ENCODE measurements around the gene PCMT1.
"Not testable (repeated sequence)": the region's sequence is repeated elsewhere in the genome, so short reads cannot be mapped to it uniquely, and the experiment has no call there.

The PCMT1 gene

GRCh38 chr6:149750136-149750609 lies 632 bp downstream of the PCMT1 start:
- DNase-seq (ENCODE audit: low read depth): peak; percentile 66

DNA sequence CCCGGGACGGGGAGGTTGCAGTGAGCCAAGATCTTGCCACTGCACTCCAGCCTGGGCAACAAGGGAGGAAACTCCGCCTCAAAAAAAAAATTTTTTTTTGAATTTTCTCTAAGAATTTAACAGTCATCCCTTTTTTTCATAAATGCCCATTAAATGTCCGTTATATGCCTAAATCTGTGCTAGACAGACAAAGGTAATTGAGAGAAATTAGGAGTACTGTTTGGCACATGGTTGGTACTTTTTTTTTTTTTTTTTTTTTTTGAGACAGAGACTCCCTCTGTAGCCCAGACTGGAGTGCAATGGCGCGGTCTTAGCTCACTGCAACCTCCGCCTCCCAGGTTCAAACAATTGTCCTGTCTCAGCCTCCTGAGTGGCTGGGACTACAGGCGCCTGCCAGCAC lies 1.7 kb downstream of the PCMT1 start:
- no peak for DNase-seq (ENCODE audit: low read depth)

DNA sequence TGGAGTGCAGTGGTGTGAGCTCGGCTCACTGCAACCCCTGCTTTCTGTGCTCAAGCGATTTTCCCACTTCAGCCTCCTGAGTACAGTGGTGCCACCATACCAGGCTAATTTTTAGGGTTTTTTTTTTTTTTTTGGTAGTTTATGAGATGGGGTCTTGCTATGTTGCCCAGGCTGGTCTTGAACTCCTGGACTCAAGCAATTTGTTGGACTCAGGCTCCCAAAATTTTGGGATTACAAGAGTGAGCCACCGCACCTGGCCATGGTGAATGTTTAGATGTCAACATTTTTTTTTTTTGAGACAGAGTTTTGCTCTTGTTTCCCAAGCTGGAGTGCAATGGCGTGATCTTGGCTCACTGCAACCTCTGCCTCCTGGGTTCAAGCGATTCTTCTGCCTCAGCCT lies 2.4 kb downstream of the PCMT1 start:
- not testable (repeated sequence) for DNase-seq (ENCODE audit: low read depth)

DNA sequence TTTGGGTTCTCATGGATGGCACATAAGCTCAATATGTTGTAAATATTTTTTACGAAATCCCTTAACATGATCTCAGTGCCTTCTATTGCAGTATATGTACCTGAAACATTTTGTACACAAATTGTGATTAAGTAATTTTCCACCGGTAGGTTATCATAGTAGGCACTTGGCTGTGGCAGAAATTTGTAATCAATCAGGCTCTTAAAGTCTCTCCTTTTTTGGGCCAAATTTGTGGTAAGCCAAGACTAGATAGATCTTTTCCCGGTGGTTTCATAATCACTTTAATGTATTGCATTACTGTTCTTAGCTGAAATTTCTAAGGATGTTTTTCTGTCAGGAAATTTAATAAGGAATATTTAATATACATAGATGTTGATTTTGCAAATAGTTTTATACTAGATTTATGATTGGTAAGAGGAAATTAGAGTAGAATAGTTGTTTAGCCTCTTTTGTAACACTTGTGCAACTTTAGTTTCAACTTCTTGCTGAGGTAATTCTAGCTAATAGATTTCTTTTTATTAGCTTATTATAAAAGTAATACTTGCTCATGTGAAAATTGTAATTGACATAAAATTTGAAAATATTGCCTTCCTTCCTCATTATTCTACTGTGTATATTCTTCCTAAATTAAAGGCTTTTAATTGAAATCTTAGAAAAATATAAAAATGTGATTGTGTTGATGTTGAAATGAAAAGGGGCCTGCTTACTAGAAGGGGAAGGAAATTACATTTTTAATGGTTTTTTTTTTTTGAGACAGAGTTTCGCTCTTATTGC lies 3.2 kb downstream of the PCMT1 start:
- DNase-seq (ENCODE audit: low read depth): no peak

- not testable (repeated sequence) for DNase-seq (ENCODE audit: low read depth)
Observed at GRCh38 chr6:149753374-149753637, 3.8 kb downstream of the PCMT1 start.

DNA sequence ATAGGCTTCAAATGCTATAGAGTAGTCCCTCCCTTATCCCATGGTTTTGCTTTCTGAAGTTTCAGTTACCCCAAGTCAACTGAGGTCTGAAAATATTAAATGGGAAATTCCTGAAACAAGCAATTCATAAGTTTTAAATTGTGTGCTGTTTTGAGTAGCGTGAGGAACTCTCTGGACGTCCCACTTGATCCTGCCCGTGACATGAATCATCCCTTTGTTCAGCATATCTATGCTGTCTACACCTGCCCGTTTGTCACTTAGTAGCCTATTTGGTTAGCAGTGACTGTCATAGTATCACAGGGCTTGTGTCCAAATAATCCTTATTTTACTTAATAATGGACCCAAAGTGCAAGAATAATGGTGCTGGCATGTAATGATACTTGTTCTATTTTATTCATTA lies 5.0 kb downstream of the PCMT1 start:
- no peak for DNase-seq (ENCODE audit: low read depth)

GRCh38 chr6:149755300-149756260 lies 6.0 kb downstream of the PCMT1 start:
- DNase-seq (ENCODE audit: low read depth): no peak

DNA sequence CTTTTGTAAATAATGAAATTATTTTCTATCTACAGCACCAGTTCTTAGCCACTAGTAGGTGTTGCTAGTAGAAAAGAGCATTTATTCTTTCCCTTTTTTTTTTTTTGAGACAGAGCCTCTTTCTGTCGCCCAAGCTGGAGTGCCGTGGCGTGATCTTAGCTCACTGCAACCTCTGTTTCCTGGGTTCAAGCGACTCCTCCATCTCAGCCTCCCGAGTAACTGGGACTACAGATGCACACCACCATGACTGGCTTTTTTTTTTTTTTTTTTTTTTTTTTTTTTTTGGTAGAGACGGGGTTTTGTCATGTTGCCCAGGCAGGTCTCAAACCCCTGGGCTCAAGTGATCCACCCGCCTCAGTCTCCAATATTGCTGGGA lies 6.7 kb downstream of the PCMT1 start:
- no peak for DNase-seq (ENCODE audit: low read depth)

DNA sequence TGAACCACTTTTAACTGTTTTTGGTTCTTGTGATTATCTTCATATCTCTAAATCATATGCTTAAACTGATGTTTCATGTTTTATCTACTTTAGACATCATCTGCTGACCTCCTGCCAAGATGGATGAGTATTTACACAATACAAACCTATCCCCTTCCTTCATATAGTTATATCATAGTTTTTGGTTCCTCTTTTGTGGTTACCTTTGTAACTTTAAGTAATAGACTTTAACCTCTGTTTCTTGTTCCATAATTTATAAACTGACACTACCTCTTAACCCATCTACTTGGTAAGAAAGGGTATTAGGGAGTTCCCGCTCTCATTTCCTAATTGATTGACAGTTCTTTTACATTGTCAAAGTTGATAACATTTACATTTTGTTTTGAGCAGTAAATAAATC lies 11.9 kb downstream of the PCMT1 start:
- no peak for DNase-seq (ENCODE audit: low read depth)

DNA sequence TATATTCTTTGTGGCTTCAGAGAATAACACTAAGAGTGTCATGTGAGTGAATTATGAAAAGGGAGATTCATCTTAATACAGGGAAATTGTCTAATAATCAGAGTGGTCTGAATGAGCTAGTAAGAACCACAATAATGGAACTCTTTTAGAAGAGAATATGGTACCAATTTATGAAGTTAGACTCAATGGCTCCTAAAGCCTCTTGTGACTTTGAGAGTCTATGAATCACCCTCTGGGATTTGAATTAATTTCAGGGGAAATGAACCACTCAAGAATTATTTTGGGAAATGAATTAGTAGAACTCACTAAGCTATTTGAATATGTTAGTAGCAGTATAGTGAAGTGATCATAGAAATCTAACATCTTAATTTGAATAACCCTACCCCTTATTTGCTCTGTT lies 14.3 kb downstream of the PCMT1 start:
- no peak for DNase-seq (ENCODE audit: low read depth)

DNA sequence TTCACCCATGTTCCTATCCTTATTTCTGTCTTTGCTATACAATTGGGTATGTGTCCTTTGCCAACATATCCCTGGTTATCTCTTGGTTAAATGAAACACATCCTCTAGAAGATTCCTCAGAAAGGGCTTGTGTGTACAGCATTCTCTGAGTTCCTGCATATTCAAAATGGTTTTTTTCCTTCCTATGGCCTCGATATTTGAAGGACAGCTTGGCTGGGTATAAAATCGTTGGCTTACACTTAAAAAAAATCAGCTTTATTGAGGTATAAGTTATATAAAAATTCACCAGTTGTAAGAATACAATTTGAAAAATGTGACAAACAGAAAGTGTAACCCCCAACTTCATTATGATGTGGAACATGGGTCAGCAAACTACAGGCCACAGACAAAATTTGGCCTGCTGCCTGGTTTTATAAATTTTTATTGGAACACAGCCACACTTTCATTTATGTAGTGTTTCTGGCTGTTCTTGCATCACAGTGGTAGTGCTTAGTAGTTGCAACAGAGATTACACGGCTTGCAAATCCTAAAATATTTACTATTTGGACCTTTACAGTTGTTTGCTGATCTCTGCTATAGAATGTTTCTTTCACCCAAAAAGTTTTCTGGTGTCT lies 16.7 kb downstream of the PCMT1 start:
- DNase-seq (ENCODE audit: low read depth): no peak

- DNase-seq (ENCODE audit: low read depth): no peak
Observed at GRCh38 chr6:149769676-149770075, 20.1 kb downstream of the PCMT1 start.

GRCh38 chr6:149771185-149771584 lies 21.6 kb downstream of the PCMT1 start:
- no peak for DNase-seq (ENCODE audit: low read depth)

DNA sequence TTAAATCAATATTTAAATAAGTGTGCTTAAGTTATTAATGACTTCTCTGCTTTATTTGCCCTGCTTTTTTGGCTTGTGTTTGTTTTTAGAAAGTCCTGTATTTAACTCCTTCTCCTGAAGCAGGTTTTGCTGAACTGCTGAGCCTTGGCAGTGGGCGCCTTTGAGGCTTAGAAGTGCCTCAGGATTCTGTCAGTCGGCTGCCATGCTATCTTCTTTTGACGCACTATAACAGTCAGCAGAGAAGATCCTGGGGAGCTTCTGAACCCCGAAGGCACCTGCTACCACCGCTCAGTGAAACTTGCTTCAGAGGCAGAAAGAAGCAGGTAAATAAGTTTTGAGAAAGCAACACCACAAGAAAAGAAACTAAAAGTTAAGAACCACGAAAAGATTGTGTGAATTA lies 22.4 kb downstream of the PCMT1 start:
- DNase-seq (ENCODE audit: low read depth): no peak

DNA sequence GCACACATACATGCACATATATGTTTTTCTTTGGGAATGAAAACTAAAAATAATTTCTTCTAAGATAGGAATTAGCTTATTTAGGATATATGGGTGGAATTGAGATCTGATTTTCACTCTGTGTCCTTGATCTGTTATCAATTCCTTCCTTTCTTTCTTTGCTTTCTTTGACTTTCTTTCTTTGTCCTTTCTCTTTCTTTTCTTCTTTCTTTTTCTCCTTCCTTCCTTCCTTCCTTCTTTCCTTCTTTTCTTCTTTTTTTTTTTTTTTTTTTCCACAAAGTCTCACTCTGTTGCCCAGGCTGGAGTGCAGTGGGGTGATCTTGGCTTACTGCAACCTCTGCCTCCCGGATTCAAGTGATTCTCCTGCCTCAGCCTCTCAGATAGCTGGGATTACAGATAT lies 28.1 kb downstream of the PCMT1 start:
- DNase-seq (ENCODE audit: low read depth): no peak

GRCh38 chr6:149779644-149779963 lies 30.1 kb downstream of the PCMT1 start:
- no peak for DNase-seq (ENCODE audit: low read depth)

- no peak for DNase-seq (ENCODE audit: low read depth)
Observed at GRCh38 chr6:149781715-149782114, 32.2 kb downstream of the PCMT1 start.

- DNase-seq (ENCODE audit: low read depth): no peak
Observed at GRCh38 chr6:149782337-149782736, 32.8 kb downstream of the PCMT1 start.

- DNase-seq (ENCODE audit: low read depth): no peak
Observed at GRCh38 chr6:149783551-149783950, 34.0 kb downstream of the PCMT1 start.

DNA sequence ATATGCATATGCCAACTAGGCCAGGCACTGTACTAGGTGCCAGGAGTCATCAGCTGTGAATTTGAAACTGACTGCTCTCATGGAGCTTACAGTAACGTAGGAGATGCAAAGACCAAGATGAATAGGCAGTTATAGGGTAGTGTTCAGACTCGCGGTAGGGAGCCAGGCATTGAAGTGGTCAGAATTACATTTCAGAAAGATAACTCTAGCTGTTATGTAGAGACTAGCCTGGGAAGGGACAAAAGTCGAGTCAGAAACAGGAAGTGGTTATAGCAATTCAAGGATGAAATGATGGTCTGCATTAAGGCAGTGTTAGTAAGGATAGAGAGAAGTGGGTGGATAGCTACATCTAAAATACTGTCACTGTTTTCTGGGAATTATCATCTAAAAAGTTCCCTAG lies 56.6 kb downstream of the PCMT1 start:
- no peak for DNase-seq (ENCODE audit: low read depth)

DNA sequence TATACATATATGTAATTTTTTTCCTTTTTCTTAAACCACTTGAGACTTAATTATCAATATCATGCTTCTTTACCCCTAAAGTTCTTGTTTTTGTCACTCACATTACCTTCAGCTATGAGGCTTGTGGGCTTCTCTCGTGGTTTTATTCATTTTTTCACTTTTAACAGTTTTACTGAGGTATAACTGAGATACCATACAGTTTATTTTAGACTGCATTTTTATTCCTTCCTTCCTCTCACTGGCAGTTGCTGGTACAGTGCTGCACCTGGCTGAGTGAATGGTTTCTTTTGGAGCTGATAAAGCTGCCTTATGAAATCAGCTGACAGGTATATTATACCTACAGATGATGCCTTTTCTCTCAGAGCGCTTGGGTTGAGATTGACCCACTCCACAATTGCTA lies 60.3 kb downstream of the PCMT1 start:
- DNase-seq (ENCODE audit: low read depth): no peak

GRCh38 chr6:149813351-149813750 lies 63.8 kb downstream of the PCMT1 start:
- no peak for DNase-seq (ENCODE audit: low read depth)

GRCh38 chr6:149815788-149816187 lies 66.2 kb downstream of the PCMT1 start:
- no peak for DNase-seq (ENCODE audit: low read depth)

All from activated T-cell treated with anti-CD3 and anti-CD28 coated beads for 48 hours (primary cell).